Measurements from ENCODE around the gene SORCS2. TPM values are rescaled to one million over a fixed set of nuclear protein-coding genes. Genes with fewer than 3 reads are reported as not detected.
A peak's percentile ranks its signal among the peaks of the same experiment; 100 is the strongest.
"Not testable (repeated sequence)": the region's sequence is repeated elsewhere in the genome, so short reads cannot be mapped to it uniquely, and the experiment has no call there.

The SORCS2 gene
- total and polyA plus RNA-seq, 12 donors: 0.25 to 5.4 (median 2.2) TPM

- Histone ChIP-seq H3K27ac (no peak overlapping the region), H3K9me3 (no peaks in the 10 kb centered on the region), H3K36me3 (no peaks in the 10 kb centered on the region), H3K27me3 (no peaks in the 10 kb centered on the region), H3K4me3 (no peak overlapping the region), H3K4me1 (peaks cover 5 to 28% (median 17%) of the 10 kb centered on the region in 9 donors)
- no peak for TF ChIP-seq CTCF (IDR thresholded peaks at IDR 0.05)
- no peak for DNase-seq
- peak in 3 of 8 donors; percentile 32 to 66 (median 61) for ATAC-seq
- 80 to 81% methylated on average over 11 of the region's 11 CpGs for WGBS, 2 donors
- intact Hi-C loops (cut with DNase I): no loop called here
These were observed 31.9 kb upstream of the SORCS2 start for GRCh38 chr4:7160439-7160838.

- Histone ChIP-seq H3K36me3 (no peaks in the 10 kb centered on the region), H3K9me3 (no peaks in the 10 kb centered on the region), H3K27ac (no peak overlapping the region), H3K27me3 (no peaks in the 10 kb centered on the region), H3K4me3 (no peak overlapping the region), H3K4me1 (peaks cover 5 to 23% (median 12%) of the 10 kb centered on the region in 9 donors)
- no peak for TF ChIP-seq CTCF (IDR thresholded peaks at IDR 0.05)
- ATAC-seq (peak in 1 of 8 donors; percentile 33), DNase-seq (no peak)
- WGBS, 2 donors: 92 to 96% methylated on average over 10 of the region's 10 CpGs
- intact Hi-C loops (cut with DNase I): no loop called here
These were observed 31.3 kb upstream of the SORCS2 start for GRCh38 chr4:7160951-7161440.

- ATAC-seq: peak in 3 of 8 donors; percentile 24 to 36 (median 25)
- WGBS, 2 donors: 76 to 86% methylated on average over 6 of the region's 6 CpGs
- TF ChIP-seq CTCF (IDR thresholded peaks at IDR 0.05): no peak
- Histone ChIP-seq H3K4me1 (peaks cover under 1 to 15% (median 5%) of the 10 kb centered on the region in 9 donors), H3K9me3 (no peaks in the 10 kb centered on the region), H3K27me3 (no peaks in the 10 kb centered on the region), H3K27ac (no peak overlapping the region), H3K4me3 (no peak overlapping the region), H3K36me3 (no peaks in the 10 kb centered on the region)
- no peak for DNase-seq
- intact Hi-C loops (cut with DNase I): no loop called here
These were observed 30.6 kb upstream of the SORCS2 start for GRCh38 chr4:7161721-7162214.

- DNase-seq; H3K4me3 ChIP-seq; H3K36me3 ChIP-seq; intact Hi-C loops (cut with DNase I); ATAC-seq; H3K27ac ChIP-seq; H3K4me1 ChIP-seq; H3K9me3 ChIP-seq; H3K27me3 ChIP-seq: not testable (repeated sequence)
- WGBS, 2 donors: 84 to 94% methylated on average over 28 of the region's 28 CpGs
These were observed 27.1 kb upstream of the SORCS2 start for GRCh38 chr4:7165056-7165873.

- H3K27ac ChIP-seq: no peak overlapping the region
- intact Hi-C loops (cut with DNase I): no loop called here
- ATAC-seq (no peak), DNase-seq (no peak)
- no peak overlapping the region for H3K4me3 ChIP-seq
- peaks cover 0 to 9% (median 0%) of the 10 kb centered on the region in 9 donors for H3K4me1 ChIP-seq
- H3K9me3 ChIP-seq: no peaks in the 10 kb centered on the region
- no peaks in the 10 kb centered on the region for H3K36me3 ChIP-seq
- no peaks in the 10 kb centered on the region for H3K27me3 ChIP-seq
- 94 to 97% methylated on average over 9 of the region's 9 CpGs for WGBS, 2 donors
- TF ChIP-seq CTCF (IDR thresholded peaks at IDR 0.05): no peak
These were observed 26.5 kb upstream of the SORCS2 start for GRCh38 chr4:7165874-7166201.
